Middle frontal gyrus (tissue), 1 donor: ENCODE results near the gene SMIM44.
A peak's percentile ranks its signal among the peaks of the same experiment; 100 is the strongest.
"Not testable (repeated sequence)": the region's sequence is repeated elsewhere in the genome, so short reads cannot be mapped to it uniquely, and the experiment has no call there.

ENCODE experiments used
- DNase-seq: peaks from one replicate; pipeline ENCODE4 v3.0.0-alpha.2; 2015; ENCODE audit warnings: low spot score; ENCODE audit errors: extremely low spot score

Gene SMIM44

DNA sequence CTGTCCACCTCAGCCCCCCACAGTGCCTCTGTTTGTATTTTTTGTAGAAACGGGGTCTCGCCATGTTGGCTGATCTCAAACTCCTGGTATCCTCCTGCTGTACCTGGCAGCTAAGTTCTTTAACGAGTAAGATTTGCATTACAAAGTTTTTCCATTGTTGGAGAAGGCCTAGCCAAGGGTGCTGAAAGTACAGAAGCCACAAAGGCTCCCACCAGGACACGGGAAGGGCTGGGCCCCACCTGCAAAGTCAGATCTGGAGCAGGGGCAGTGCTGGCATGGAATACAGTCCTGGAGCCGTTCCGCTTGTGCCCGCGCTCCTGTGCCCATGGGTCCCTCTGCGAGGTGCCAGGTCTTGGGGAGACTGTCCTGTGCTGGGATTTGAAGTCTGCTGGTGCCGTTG lies 35.0 kb upstream of the SMIM44 start:
- DNase-seq, result no peak

DNA sequence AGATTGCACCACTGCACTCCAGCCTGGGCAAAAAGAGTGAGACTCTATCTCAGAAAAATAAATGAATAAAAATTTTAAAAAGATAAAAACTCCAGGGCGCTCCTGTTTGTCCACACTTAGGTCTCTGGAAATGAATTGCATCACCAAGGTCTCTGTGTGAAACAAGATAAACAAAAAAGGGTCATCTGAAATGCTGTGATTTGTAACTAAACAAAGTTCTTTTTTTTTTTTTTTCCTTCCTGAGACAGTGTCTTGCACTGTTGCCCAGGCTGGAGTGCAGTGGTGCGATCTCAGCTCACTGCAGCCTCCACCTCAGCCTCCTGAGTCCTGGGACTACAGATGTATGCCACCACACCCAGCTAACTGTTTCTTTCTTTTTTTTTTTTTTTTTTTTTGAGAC lies 34.4 kb upstream of the SMIM44 start:
- no peak for DNase-seq

DNA sequence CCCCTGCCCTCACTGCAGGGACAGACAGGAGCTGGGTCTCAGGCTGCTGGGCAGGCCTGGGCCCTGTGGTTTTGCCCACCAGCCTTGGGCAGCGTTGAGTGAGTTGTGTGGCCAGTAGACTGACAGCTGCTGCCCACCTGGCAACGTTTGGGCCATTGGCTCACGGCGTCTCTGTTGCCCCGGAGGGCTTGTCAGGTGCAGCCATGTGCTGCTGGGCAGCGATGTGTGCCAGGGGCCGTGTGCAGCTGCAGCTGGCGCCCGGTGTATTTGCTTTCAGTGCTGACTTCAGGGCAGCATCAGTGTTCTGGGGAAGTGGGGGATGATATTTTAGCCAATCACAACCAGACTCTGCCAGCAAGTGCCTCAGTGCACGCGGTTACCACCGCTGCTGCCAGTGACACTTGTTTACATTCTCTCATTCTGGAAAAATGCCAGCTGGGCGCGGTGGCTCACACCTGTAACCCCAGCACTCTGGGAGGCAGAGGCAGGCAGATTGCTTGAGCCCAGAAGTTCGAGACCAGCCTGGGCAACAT lies 33.5 kb upstream of the SMIM44 start:
- no peak for DNase-seq

DNA sequence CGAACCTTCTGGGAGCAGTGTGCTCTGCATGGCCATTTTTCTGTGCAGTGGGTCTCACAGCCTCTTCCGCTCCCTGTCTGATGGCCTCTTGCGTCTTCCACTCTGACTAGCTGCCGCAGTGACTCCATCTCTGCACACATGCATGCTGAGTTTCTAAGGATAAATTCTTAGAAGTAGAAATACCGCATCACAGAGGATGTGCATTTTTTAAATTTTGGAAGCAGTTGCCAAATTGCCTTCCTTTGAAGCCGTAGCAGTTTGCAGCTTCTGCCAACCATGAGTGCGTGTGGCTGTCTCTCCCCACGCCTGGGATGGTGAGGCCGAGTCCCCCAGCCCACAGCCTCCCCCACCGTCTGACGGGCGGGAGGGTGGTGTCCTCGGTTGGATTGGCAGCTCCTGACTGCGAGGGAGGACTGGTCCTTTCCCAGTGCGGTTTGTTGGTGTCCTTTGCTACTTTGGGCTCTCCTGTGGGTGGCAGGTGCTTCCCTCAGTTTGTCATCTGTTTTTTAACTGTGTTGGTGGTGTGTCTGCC lies 32.7 kb upstream of the SMIM44 start:
- DNase-seq, result no peak

DNA sequence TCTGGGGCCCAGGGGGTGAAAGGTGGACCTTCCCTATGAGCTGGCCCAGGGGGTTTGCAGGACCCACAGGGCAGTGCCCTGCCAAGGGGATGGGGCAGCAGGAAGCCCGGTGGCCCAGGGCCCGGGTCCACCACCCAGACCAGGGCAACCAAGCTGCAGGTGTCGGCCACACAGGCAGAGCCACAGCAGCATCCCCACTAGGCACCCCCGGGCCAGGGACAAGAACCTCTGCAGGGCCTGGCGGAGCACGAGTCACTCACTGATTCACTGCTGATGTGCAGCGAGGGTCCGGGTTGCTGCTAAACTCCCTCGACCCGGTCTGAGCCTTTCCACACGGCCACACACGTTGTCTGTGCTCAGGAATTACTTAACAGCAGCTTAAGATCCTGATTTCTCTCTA lies 31.7 kb upstream of the SMIM44 start:
- no peak for DNase-seq

DNA sequence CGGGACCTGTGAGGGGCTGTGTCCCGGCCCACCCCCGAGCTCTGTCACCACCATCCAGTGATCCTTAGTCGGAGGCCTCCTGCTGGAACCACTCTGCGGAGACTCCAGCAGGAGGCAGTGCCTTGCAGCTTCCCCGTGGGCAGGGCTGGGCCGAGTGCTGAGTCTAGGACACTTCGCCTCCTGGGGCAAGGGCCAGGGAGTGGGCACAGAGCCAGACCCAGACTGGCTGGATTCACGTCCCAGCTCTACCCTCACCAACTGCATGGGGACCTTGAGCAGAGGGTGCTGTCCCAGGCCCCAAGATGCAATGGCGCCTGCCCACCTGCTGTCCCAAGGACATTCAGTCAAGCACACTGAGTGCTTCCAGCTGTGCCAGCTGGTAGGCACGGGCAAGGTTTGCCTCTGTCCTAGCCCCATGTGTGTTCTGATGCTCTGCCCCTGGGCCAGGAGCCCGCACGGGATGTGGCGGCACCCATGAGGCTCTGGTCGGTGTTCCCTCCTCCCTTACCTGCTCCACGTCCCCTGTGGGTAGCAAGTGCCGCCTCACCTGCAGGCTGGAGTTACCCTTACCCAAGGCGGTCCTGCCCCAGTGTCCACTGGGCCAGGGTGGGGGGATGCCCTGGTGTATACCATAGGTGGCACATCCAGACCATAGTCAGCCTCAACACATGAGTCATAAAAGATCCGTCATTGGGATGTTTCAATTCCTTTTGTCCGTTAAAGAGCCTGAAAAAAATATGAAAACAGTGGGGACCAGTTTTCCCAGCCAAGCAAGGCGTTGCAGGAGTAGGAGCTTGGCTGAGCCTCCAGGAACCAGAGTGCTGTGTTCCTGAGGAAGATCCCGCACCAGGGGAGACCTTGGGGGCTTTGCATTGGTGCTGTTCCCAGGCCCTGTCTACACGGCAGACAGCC lies 30.2 kb upstream of the SMIM44 start:
- DNase-seq, result no peak

DNA sequence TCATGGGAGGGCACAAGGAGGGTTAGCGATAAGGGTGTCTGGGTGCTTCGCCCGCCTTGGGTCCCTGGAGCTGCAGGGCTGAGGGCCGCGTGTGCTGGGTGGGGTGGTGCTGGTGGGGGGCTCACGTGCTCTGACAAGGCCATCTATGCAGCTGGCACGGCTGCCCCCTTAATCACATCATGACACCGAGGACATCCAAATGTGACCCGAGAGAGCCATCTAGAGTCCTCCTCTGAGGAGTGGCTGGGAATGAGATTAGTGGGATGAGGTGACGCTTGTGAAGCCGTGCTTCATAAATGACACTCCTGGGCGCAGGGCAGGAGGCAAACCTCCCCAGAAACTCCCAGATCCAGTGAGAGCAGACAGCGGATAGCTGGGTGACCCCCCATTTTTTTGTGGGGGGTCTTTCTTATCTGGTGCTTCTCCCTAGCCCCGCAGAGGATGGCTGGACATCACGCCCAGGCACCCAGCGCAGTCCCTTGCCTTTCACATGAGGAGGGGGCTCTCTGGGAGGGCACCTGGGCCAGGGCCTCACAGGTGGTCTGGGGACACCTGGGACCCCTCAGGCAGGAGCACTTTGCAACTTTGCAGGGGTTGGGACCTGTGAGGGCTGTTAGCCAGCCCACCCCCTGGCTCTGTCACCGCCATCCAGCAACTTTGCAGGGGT lies 29.5 kb upstream of the SMIM44 start:
- no peak for DNase-seq

DNA sequence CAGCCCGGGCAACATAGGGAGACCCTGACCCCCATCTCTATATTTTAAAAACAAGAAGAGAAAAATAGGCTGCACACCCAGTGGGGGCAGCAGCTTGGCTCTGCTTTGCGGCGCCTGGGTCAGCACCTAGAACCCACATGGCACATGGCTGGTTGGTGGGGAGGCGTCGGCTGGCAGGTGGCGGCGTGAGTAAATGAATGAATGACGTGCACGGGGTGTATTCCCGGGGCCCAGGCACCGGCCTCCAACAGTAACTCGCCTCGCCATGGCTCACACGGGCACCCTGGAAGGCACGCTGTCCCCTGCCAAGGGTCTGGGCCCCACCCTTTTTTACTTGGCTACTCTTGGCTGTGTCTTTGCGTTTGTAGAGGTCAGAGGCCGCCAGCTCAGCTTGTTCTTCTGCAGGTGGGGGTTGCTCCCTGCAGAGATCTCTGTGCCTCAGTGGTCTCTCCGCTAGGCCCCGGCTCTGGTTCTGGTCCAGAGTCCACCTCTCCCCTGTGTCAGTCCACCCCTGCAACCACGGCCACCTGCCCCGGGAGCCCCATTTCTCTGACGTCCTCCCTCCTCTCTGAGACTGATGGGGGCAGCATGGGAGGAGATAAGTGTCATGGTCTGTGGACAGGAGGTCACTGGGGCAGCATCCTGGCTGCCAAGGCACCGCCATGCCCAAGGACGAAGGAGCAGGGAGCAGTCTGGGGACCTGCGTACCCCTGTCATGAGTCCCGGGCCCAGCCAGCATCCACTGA lies 28.4 kb upstream of the SMIM44 start:
- no peak for DNase-seq

DNA sequence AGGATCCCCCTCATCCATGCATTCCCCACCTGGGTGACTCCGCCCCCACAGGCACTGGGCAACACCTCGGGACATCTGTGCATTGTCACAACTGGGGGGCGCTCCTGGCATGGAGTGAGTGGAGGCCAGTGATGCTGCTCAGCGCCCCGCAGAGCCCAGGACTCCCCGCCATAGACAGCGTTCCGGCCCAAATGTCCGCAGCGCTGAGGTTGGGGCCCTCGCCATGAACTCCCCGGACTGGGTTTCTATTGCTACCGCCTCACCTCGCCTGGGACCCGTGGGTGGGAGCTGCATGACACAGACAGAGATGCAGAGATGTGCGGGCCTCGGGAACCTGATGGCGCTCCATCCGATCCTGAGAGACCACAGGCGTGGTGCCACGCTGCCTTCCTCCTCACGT lies 27.5 kb upstream of the SMIM44 start:
- no peak for DNase-seq

DNA sequence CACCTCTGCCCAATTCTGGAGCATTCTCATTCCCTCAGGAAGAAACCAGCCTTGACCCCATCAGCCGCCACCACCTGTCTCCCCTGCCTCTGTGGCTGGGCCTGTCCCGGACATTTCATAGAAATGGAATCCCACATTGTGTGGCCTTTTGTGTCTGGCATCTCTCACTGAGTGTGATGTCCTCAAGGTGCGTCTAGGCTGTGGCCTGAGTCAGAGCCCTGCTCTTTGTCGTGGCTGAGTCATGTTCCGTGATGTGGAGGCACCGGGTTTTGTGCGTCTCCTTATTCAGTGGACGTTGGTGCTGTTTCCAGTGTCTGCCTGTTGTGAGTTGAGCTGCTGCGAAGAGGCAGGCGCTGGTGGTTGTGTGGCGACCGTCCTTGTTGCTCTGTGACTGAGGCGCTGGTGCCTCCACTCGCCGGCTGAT lies 26.3 kb upstream of the SMIM44 start:
- no peak for DNase-seq

DNA sequence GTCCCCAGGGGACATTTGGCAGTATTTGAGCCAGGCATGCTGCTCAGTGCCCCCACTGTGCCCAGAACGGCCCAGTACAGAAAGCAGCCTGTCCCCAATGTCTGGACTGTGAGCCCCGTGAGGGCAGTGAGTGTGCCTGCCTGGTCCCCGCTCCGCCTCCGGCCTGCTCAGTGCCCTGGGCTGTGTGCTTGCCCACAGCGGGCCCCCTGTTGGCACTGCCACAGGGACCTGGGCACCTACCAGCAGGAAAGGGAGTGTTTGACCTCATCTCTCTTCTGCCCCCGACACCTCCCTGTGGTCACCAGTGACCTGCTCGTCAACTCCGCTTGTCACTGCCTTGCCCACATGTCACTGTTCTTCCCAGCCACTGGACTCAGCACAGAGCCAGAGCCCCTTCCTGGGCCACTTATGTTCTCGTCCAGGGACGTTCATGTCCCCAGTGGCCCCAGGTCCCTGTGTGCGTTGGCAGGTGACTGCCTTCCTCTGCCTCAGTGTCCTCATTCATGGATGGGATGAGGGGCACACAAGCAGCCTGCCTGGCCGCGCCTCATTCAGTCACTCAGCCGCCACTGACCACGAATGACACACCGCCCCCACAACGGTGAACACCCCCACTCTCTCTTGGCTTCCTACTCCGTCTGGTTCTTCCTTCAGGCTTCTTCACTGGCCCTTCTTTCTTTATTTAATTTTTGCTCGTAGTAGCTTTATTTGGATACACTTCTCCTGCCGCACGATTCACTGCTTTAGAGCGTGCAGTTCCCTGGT lies 25.7 kb upstream of the SMIM44 start:
- DNase-seq, result no peak

DNA sequence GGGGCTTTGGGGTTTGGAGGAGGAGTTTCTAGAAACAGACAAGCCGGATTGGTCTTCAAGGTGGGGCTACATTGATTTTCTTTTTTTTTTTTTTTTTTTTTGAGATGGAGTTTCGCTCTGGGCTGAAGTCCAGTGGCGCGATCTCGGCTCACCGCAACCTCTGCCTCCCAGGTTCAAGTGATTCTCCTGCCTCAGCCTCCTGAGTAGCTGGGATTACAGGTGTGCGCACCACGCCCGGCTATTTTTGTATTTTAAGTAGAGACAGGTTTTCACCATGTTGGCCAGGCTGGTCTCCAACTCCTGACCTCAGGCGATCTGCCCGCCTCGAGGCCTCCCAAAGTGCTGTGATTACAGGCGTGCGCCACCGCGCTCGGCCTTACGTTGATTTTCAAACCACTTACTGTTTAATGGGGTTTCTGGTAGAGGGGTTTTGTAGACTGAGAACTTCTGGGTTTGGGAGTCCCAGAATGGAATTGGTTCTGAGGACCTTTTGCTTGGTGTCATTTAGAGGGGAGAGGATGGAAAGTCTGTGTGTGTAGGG lies 24.9 kb upstream of the SMIM44 start:
- not testable (repeated sequence) for DNase-seq

DNA sequence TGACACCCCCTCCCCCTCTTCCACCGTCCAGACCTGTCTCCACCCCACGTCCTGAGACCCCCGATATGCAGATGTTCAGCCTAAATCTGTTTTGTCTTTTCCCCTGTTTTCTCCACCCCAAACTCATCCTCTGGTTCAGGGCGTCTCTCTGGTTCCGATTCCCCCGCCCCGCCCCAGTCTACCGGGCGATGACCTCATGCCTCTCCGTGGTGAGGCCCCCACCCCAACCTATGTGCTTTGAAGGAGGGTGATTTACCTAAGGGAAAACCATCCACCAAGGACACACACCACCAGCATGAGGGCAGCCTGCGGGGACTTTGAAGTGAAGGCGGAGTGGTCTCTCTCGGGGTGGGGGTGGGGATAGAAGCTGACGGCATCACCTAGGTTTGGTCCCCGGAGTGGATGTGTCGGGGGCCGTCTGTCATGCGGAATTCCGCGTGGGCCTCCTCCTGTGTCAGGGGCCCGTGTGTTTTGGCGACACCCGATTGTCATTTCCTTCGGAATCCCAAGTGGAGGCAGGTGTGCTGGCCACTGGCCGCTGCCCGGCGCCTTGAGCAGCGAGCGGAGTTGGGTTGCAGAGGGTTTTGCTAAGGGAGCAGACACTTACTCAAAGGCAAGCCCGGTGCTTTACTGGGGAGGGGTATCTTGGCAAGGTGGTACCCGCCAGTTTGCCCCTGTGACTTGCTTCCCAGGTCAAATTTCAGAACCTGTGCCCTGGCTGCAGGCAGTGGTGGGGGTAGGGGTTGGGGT lies 24.3 kb upstream of the SMIM44 start:
- DNase-seq, result no peak

DNA sequence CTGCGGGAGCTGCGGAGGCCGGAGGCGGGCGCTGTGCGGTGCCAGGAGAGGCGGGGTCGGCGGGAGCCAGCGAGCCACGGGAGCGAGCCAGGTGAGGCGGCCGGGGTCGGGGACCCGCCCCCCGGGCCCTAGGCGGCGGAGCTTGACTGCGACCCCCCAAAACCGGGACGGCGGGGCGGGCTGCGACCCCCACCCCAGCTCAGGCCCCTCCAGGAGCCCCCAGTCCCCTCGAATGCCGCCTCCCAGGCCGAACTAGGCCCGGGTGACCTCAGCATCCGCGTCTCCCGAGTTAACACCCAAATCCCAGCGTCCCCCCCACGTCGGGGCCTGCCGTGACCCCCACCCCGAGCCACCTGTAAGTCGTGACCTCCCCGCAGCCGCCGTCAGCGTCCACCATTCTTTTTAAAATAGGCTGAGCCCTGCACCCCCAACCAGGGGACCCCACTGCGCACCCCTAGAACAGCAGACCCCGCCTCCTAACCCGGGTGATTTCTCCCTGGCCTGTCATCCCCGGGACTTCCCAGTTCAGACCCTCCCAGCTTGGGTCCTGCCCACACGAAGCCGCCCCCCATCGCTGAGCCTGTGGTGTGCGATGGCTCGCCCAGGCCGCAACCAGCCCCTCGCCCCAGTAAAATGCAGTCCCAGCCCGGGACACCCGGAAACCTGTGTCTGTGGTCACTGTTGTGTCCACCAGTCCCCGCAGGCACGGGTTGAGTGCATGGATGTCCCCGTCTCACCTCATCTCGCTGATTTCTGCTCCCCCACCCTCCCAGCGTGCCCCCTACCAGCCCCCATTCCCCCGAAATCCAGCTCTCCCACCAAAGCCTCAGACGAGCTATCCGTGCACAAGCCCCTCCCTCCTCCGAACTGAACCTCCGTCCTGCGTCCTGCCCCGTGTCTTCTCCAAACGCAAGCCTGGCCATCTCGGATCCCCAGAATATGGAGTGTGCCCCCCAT lies 23.4 kb upstream of the SMIM44 start:
- no peak for DNase-seq

DNA sequence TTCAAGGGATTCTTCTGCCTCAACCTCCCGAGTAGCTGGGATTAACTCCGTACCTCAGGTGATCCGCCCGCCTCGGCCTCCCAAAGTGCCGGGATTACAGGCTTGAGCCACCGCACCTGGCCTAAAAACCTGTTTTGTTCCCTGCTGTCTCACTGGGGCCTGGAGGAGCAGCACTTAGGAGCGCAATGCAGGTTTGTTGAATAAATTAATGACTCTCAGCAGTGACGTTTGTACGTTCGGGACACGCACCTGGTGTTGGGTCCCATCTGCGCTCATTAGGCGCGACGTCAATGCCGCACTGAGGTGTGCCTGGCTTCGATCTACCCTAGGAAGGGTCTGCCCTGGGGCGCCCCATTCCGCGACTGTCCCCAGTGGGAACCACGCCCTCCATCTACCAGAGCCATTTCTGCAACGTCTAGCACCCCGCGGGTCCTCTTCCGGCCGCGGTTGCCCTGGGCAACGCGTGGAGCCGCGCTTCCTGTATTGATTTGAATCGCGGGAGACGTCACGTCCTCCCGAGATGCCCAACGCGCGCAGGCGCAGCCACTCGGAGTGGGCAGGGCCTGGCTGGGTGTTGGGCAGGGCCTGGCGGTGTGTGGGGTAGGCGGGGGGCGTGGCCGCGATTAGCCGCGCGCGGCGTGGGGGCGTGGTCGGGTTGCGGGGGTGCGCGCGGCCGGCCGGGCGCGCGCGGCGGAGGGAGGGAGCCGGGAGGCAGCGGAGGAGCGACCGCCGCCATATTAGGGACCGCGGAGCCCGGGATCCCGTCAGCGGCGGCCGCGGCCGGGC lies 22.6 kb upstream of the SMIM44 start, which contains the start of gene FZR1:
FZR1 (plus strand) TSS at position 714 of the 786 bp plus-strand sequence. CDS start 16,679 bp downstream, outside the sequence.
- peak; percentile 97 for DNase-seq

DNA sequence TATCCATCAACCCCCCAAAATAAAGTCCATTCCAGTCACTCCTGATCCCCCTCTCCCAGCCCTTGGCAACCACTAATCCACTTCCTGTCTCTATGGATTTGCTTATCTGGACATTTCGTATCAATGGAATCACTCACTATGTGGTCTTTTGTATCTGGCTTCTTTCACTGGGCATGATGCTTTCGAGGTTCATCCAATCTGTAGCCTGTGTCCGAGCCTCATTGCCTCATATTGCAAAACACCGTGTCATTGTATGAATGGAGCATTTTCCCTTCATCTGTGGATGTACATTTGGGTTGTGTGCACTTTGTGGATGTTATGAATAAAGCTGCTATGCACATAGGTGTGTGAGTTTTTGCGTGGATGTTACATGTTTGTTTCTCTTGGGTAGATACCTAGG lies 21.5 kb upstream of the SMIM44 start:
- DNase-seq, result no peak

DNA sequence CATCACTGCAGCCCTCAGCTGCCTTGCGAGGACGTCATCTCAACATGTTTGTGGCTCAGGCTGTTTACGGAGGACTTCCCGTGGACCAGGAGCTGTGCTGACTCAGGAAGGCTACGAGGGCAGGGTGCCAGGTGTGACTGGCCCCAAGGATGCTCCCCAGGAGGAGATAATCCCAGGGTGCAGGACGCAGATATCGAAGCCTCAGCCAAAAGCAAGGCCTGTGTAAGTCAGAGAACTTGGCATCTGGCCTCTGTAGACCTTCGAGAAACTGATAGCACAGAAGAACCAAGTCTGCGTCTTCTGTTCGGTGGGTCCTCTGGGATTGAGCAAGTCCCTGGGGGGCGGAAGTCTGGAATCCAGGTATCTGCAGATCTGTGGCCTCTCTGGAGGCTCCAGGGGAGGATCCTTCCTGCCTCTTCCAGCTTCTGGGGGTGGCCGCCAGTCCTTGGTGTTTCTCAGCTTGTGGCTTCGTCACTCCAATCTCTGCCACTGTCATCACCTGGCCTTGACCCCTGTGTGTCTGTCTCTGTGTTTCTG lies 19.9 kb upstream of the SMIM44 start:
- DNase-seq, result no peak
